GM10266 (cell line): ENCODE data around the gene CHCHD3.

Experiments used
- DNase-seq: peaks from one replicate; pipeline ENCODE4 v3.0.0; 2012; ENCODE audit errors: extremely low spot score
- CTCF ChIP-seq: IDR thresholded peaks from 2 replicates; pipeline ENCODE4 v1.5.1; 2012; ENCODE audit warnings: mild to moderate bottlenecking, low read depth; ENCODE audit not compliant: control insufficient read depth, insufficient read depth; ENCODE audit errors: missing control alignments

The CHCHD3 gene

GRCh38 chr7:132942701-132943100 lies 139.2 kb downstream of the CHCHD3 start:
- TF ChIP-seq CTCF, result no peak
- DNase-seq, result no peak

- no peak for DNase-seq
- no peak for TF ChIP-seq CTCF
Observed at GRCh38 chr7:132941905-132942304, 140.0 kb downstream of the CHCHD3 start.

- no peak for DNase-seq
- TF ChIP-seq CTCF, result no peak
Observed at GRCh38 chr7:132941428-132941827, 140.5 kb downstream of the CHCHD3 start.

- TF ChIP-seq CTCF, result no peak
- no peak for DNase-seq
Observed at GRCh38 chr7:132940084-132940483, 141.8 kb downstream of the CHCHD3 start.

- no peak for DNase-seq
- TF ChIP-seq CTCF, result no peak
Observed at GRCh38 chr7:132939495-132939894, 142.4 kb downstream of the CHCHD3 start.

GRCh38 chr7:132937286-132937685 lies 144.6 kb downstream of the CHCHD3 start:
- DNase-seq, result no peak
- TF ChIP-seq CTCF, result no peak

- no peak for TF ChIP-seq CTCF
- DNase-seq, result no peak
Observed at GRCh38 chr7:132935608-132936007, 146.3 kb downstream of the CHCHD3 start.

GRCh38 chr7:132934017-132934416 lies 147.9 kb downstream of the CHCHD3 start:
- TF ChIP-seq CTCF, result no peak
- DNase-seq, result no peak
